Ishikawa (cell line): ENCODE measurements around the gene ARHGEF17.

ENCODE experiments used
- CEBPB ChIP-seq: IDR thresholded peaks from 2 replicates; pipeline ENCODE4 v1.6.1; 2012
- CREB1 ChIP-seq: IDR thresholded peaks from 2 replicates; pipeline ENCODE4 v1.6.1; 2012; ENCODE audit warnings: low read depth
- EGR1 ChIP-seq: IDR thresholded peaks from 2 replicates; pipeline ENCODE4 v1.6.1; 2012
- EP300 ChIP-seq: IDR thresholded peaks from 2 replicates; pipeline ENCODE4 v1.6.1; 2012; ENCODE audit warnings: borderline replicate concordance
- FOXM1 ChIP-seq: IDR thresholded peaks from 2 replicates; pipeline ENCODE4 v1.6.1; 2012; ENCODE audit warnings: low read depth, borderline replicate concordance
- MAX ChIP-seq: IDR thresholded peaks from 2 replicates; pipeline ENCODE4 v1.6.1; 2012
- NFIC ChIP-seq: IDR thresholded peaks from 2 replicates; pipeline ENCODE4 v1.6.1; 2012
- RAD21 ChIP-seq: IDR thresholded peaks from 2 replicates; pipeline ENCODE4 v1.6.1; 2012; ENCODE audit warnings: low read depth
- REST ChIP-seq: IDR thresholded peaks from 2 replicates; pipeline ENCODE4 v1.6.1; 2012; ENCODE audit warnings: low read depth, mild to moderate bottlenecking
- TAF1 ChIP-seq: IDR thresholded peaks from 2 replicates; pipeline ENCODE4 v1.6.1; 2012; ENCODE audit warnings: low read depth, mild to moderate bottlenecking
- TCF12 ChIP-seq: IDR thresholded peaks from 2 replicates; pipeline ENCODE4 v1.6.1; 2012; ENCODE audit warnings: low read depth
- TEAD4 ChIP-seq: IDR thresholded peaks from 2 replicates; pipeline ENCODE4 v1.6.1; 2012
- YY1 ChIP-seq: IDR thresholded peaks from 2 replicates; pipeline ENCODE4 v1.6.1; 2012; ENCODE audit warnings: low read depth
- ZBTB7A ChIP-seq: IDR thresholded peaks from 2 replicates; pipeline ENCODE4 v1.6.1; 2012; ENCODE audit warnings: low read depth
- TF ChIP-seq, protein P1 (sequence below): IDR thresholded peaks from 2 replicates; pipeline ENCODE4 v1.6.1; 2012

Gene ARHGEF17

DNA sequence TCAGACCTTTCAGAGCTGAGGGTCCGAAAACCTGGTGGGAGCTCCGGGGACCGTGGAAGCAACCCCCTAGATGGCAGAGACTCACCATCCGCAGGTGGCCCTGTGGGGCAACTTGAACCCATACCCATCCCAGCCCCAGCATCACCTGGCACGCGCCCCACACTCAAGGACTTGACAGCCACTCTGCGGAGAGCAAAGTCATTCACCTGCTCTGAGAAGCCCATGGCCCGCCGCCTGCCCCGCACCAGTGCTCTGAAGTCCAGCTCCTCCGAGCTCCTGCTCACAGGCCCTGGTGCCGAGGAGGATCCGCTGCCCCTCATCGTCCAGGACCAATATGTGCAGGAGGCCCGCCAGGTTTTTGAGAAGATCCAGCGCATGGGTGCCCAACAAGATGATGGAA lies 2.0 kb downstream of the ARHGEF17 start:
- TF ChIP-seq TCF12: no peak

GRCh38 chr11:73310661-73311393 lies 2.8 kb downstream of the ARHGEF17 start:
- no peak for TF ChIP-seq ZBTB7A
- no peak for TF ChIP-seq YY1
- TF ChIP-seq TEAD4: no peak
- no peak for TF ChIP-seq TAF1
- TF ChIP-seq MAX: no peak
- TF ChIP-seq CEBPB: no peak
- TF ChIP-seq, protein P1, sequence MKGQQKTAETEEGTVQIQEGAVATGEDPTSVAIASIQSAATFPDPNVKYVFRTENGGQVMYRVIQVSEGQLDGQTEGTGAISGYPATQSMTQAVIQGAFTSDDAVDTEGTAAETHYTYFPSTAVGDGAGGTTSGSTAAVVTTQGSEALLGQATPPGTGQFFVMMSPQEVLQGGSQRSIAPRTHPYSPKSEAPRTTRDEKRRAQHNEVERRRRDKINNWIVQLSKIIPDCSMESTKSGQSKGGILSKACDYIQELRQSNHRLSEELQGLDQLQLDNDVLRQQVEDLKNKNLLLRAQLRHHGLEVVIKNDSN: no peak
- TF ChIP-seq CREB1: no peak
- TF ChIP-seq RAD21: no peak
- no peak for TF ChIP-seq TCF12
- TF ChIP-seq EP300: no peak
- TF ChIP-seq FOXM1: no peak
- no peak for TF ChIP-seq NFIC
- TF ChIP-seq REST: no peak
- TF ChIP-seq EGR1: no peak

- TF ChIP-seq TCF12 (no peak), RAD21 (no peak), CREB1 (no peak), TAF1 (no peak), REST (no peak), NFIC (no peak), TEAD4 (no peak), ZBTB7A (no peak), YY1 (no peak), EGR1 (no peak), FOXM1 (no peak), MAX (no peak)
Measured at GRCh38 chr11:73311394-73311869, 3.4 kb downstream of the ARHGEF17 start.

DNA sequence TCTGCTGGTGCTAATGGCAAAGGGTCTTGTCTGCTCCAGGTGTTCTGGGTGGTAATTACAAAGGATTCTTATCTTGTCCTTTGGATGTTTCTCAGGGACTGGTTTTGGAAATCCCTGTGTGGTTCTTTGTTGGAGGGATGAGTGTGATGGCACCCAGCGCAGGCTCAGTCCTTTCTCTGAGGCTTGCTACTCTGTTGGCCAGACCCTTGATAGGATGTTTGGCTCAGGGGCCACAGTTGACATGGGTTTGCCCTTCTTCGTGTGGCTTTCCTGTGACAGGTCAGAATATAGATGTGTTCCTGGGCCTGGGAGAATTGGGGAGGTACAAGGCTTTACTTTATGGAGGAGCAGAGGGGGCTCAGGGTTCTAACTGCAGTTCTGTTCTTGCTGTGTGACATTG lies 4.0 kb downstream of the ARHGEF17 start:
- no peak for TF ChIP-seq YY1
- no peak for TF ChIP-seq MAX
- TF ChIP-seq CREB1: no peak
- TF ChIP-seq NFIC: no peak
- TF ChIP-seq CEBPB: no peak
- TF ChIP-seq TAF1: no peak
- TF ChIP-seq FOXM1: no peak
- TF ChIP-seq ZBTB7A: no peak
- no peak for TF ChIP-seq EGR1
- no peak for TF ChIP-seq REST
- no peak for TF ChIP-seq RAD21
- no peak for TF ChIP-seq TCF12
- TF ChIP-seq TEAD4: no peak
- TF ChIP-seq, protein P1: no peak
- no peak for TF ChIP-seq EP300
